Melanocyte of skin (primary cell): ENCODE measurements around the gene OR51I2. TPM values are rescaled to one million over a fixed set of nuclear protein-coding genes. Genes with fewer than 3 reads are reported as not detected.

Experiments
- total RNA-seq, 2 donors: library from RNA; depleted of rRNA; stranded (reverse); fragments of >200 nt; gene quantifications; 2 replicates each; pipeline ENCODE4 v1.2.3, GENCODE V29; 2012

Gene OR51I2
- not detected for total RNA-seq

GRCh38 chr11:5449023-5449422 lies at the start of gene OR51I2:
Gene OR51I2, plus strand, starts transcription at chr11:5449323. Its CDS starts 4,166 bp downstream, at chr11:5453489.

GRCh38 chr11:5421811-5422210 lies 27.3 kb upstream of the OR51I2 start, which contains the start of gene OR51Q1:
Gene OR51Q1, plus strand, starts transcription at chr11:5422111. Its CDS starts 90 bp downstream, at chr11:5422201.

GRCh38 chr11:5441414-5441813 lies 7.7 kb upstream of the OR51I2 start, which contains the start of gene OR51I1:
Gene OR51I1, minus strand, starts transcription at chr11:5441514. Its CDS starts 0 bp downstream, at chr11:5441514.

GRCh38 chr11:5488385-5488784 lies 39.3 kb downstream of the OR51I2 start, which contains the start of gene OR52D1:
Gene OR52D1, plus strand, starts transcription at chr11:5488685. Its CDS starts 22 bp downstream, at chr11:5488707.

Other genes with a start within 250 kb of the OR51I2 start
- not detected for gene OR51V1, start 248.6 kb upstream of the OR51I2 start, total RNA-seq
- not detected for gene HBB, start 222.3 kb upstream of the OR51I2 start, total RNA-seq
- not detected for gene HBD, start 214.8 kb upstream of the OR51I2 start, total RNA-seq
- gene HBG1, start 199.5 kb upstream of the OR51I2 start, total RNA-seq = not detected
- not detected for gene HBG2, start 194.5 kb upstream of the OR51I2 start, total RNA-seq
- not detected for gene HBE1, start 179.4 kb upstream of the OR51I2 start, total RNA-seq
- gene OR51B4, start 147.4 kb upstream of the OR51I2 start, total RNA-seq = not detected
- gene OR51B2, start 125.0 kb upstream of the OR51I2 start, total RNA-seq = under 1 TPM in 1 of 2 donors, not detected in 1; 0.34 TPM
- not detected for gene OR51B5, start 105.8 kb upstream of the OR51I2 start, total RNA-seq
- gene OR51B6, start 97.8 kb upstream of the OR51I2 start, total RNA-seq = not detected
- not detected for gene OR51M1, start 65.5 kb upstream of the OR51I2 start, total RNA-seq
- not detected for gene OR51Q1, start 27.2 kb upstream of the OR51I2 start, total RNA-seq
- under 1 TPM in 1 of 2 donors, not detected in 1; 0.34 TPM for gene OR51I1, start 7.8 kb upstream of the OR51I2 start, total RNA-seq
- not detected for gene OR52D1, start 39.4 kb downstream of the OR51I2 start, total RNA-seq
- not detected for gene UBQLN3, start 60.6 kb downstream of the OR51I2 start, total RNA-seq
- under 1 TPM in 1 of 2 donors, not detected in 1; 0.34 TPM for gene UBQLNL, start 67.4 kb downstream of the OR51I2 start, total RNA-seq
- under 1 TPM in 1 of 2 donors, not detected in 1; 0.69 TPM for gene OR52H1, start 99.2 kb downstream of the OR51I2 start, total RNA-seq
- not detected for gene OR52B6, start 131.6 kb downstream of the OR51I2 start, total RNA-seq
- 1 to 10 TPM; 4.5 to 8.7 TPM for gene TRIM6, start 147.3 kb downstream of the OR51I2 start, total RNA-seq
- 10 to 100 TPM; 19.3 to 26.6 TPM for gene TRIM34, start 175.7 kb downstream of the OR51I2 start, total RNA-seq
- gene TRIM5, start 235.8 kb downstream of the OR51I2 start, total RNA-seq = 10 to 100 TPM; 66.8 to 72.6 TPM
- 100 to 1,000 TPM; 117 to 188 TPM for gene TRIM22, start 240.5 kb downstream of the OR51I2 start, total RNA-seq